GM23338 (cell line): ENCODE data around the gene OPN3. TPM values are rescaled to one million over a fixed set of nuclear protein-coding genes. Genes with fewer than 3 reads are reported as not detected.

Experiments
- ATAC-seq: fragments of 200-7000 bp; cut with Tn5 transposase; 3 replicates; pipeline ENCODE4 v1.9.1; 2020
- DNase-seq: peaks from one replicate; pipeline ENCODE4 v3.0.0-alpha.2; 2015; ENCODE audit warnings: low spot score
- H2AFZ ChIP-seq: fragments of 200-600 bp; sonication (generic); 2 replicates; pipeline ENCODE4 v1.8.0; 2016; ENCODE audit warnings: antibody characterized with exemption, mild to moderate bottlenecking, moderate library complexity
- H3F3A ChIP-seq: fragments of 200-600 bp; sonication (generic); replicated peaks from 2 replicates; pipeline ENCODE4 v1.8.0; 2017; ENCODE audit warnings: antibody characterized with exemption, mixed run types, low read depth
- H3K27ac ChIP-seq: fragments of 200-600 bp; sonication (generic); 2 replicates; pipeline ENCODE4 v1.6.1; 2016; ENCODE audit warnings: low read depth
- H3K27me3 ChIP-seq: fragments of 200-600 bp; sonication (generic); 2 replicates; pipeline ENCODE4 v1.8.0; 2016; ENCODE audit warnings: mild to moderate bottlenecking, mixed run types, moderate library complexity; ENCODE audit not compliant: insufficient read depth
- H3K36me3 ChIP-seq: fragments of 200-600 bp; sonication (generic); 2 replicates; pipeline ENCODE4 v1.8.0; 2016; ENCODE audit warnings: mild to moderate bottlenecking; ENCODE audit not compliant: insufficient read depth
- H3K4me1 ChIP-seq: fragments of 200-600 bp; sonication (generic); 2 replicates; pipeline ENCODE4 v1.8.0; 2016; ENCODE audit warnings: mild to moderate bottlenecking, moderate library complexity; ENCODE audit not compliant: insufficient read depth
- H3K4me2 ChIP-seq: fragments of 200-600 bp; sonication (generic); 2 replicates; pipeline ENCODE4 v1.7.1; 2017; ENCODE audit warnings: mixed run types
- H3K4me3 ChIP-seq: fragments of 200-600 bp; sonication (generic); 2 replicates; pipeline ENCODE4 v1.6.1; 2016; ENCODE audit warnings: mixed run types
- H3K79me2 ChIP-seq: fragments of 200-600 bp; sonication (generic); replicated peaks from 2 replicates; pipeline ENCODE4 v1.8.0; 2017; ENCODE audit warnings: mild to moderate bottlenecking; ENCODE audit not compliant: insufficient read depth
- H3K9me2 ChIP-seq: fragments of 200-600 bp; sonication (generic); 2 replicates; pipeline ENCODE4 v1.8.0; 2017; ENCODE audit not compliant: insufficient read depth
- H4K20me1 ChIP-seq: fragments of 200-600 bp; sonication (generic); replicated peaks from 2 replicates; pipeline ENCODE4 v1.8.0; 2017; ENCODE audit warnings: mild to moderate bottlenecking; ENCODE audit not compliant: insufficient read depth
- H3K27ac Mint-ChIP-seq: 2 replicates; pipeline ENCODE4 v1.8.0; 2020; ENCODE audit warnings: inconsistent platforms, mild to moderate bottlenecking, moderate library complexity, mixed read lengths
- H3K27me3 Mint-ChIP-seq: 3 replicates; pipeline ENCODE4 v1.8.0; 2022; ENCODE audit warnings: low read depth, mild to moderate bottlenecking, moderate library complexity, mixed read lengths, inconsistent platforms; ENCODE audit not compliant: insufficient read depth, poor library complexity
- H3K36me3 Mint-ChIP-seq: 3 replicates; pipeline ENCODE4 v1.8.0; 2021; ENCODE audit warnings: low read depth, mild to moderate bottlenecking, inconsistent platforms, moderate library complexity, mixed read lengths
- H3K4me1 Mint-ChIP-seq: 3 replicates; pipeline ENCODE4 v1.8.0; 2020; ENCODE audit warnings: mild to moderate bottlenecking, inconsistent platforms, mixed read lengths
- H3K4me3 Mint-ChIP-seq: 3 replicates; pipeline ENCODE4 v1.8.0; 2021; ENCODE audit warnings: moderate library complexity, mild to moderate bottlenecking, inconsistent platforms, mixed read lengths
- H3K9me3 Mint-ChIP-seq: 3 replicates; pipeline ENCODE4 v1.8.0; 2020; ENCODE audit warnings: moderate library complexity, mild to moderate bottlenecking, inconsistent platforms, mixed read lengths
- EZH2 ChIP-seq: fragments of 200-600 bp; sonication (generic); IDR thresholded peaks from one replicate; pipeline ENCODE4 v1.8.0; 2017; ENCODE audit warnings: antibody characterized with exemption, mild to moderate bottlenecking, low read depth; ENCODE audit not compliant: unreplicated experiment
- JUNB ChIP-seq: IDR thresholded peaks from one replicate; pipeline ENCODE4 v1.6.1; 2016; ENCODE audit warnings: antibody characterized with exemption; ENCODE audit not compliant: unreplicated experiment
- POLR2AphosphoS5 ChIP-seq: IDR thresholded peaks from 2 replicates; pipeline ENCODE4 v1.6.1; 2016; ENCODE audit warnings: antibody characterized with exemption, low read depth
- ZNF114 ChIP-seq: fragments of 250-450 bp; sonication (Bioruptor Pico); IDR thresholded peaks from 2 replicates; pipeline ENCODE4 v1.5.0; 2020; ENCODE audit warnings: mild to moderate bottlenecking, moderate library complexity
- ZNF462 ChIP-seq: fragments of 250-450 bp; sonication (Bioruptor Pico); IDR thresholded peaks from 2 replicates; pipeline ENCODE4 v1.5.0; 2020; ENCODE audit warnings: mild to moderate bottlenecking, moderate library complexity
- polyA plus RNA-seq: library from polyadenylated mRNA; unstranded; fragments of >200 nt; fragmentation: Nextera tagmentation; extraction: Ambion mirVana; gene quantifications from 2 replicates; pipeline ENCODE4 v1.2.1, GENCODE V29; 2016
- total RNA-seq: library from RNA; depleted of rRNA; stranded (reverse); fragments of >200 nt; shearing (Covaris generic); gene quantifications from 2 replicates; pipeline ENCODE4 v1.2.3, GENCODE V29; 2014
- TF ChIP-seq, protein P1 (sequence below), 2 experiments: fragments of 200-600 bp in 1 of 2; sonication (generic) in 1 of 2; conservative IDR thresholded peaks; 2 replicates each; pipeline versions ENCODE4 v1.5.1 to v1.6.1; 2016 to 2017; ENCODE audit warnings: antibody characterized with exemption in 2 of 2, low read depth in 2 of 2, mild to moderate bottlenecking in 2 of 2, moderate library complexity in 1 of 2
- TF ChIP-seq, protein P2 (sequence below): IDR thresholded peaks from one replicate; pipeline ENCODE4 v1.6.1; 2018; ENCODE audit warnings: antibody characterized with exemption; ENCODE audit not compliant: unreplicated experiment

Gene OPN3
- total and polyA plus RNA-seq, 2 experiments from 2014 or later, result 23.7 to 46.8 TPM

DNA sequence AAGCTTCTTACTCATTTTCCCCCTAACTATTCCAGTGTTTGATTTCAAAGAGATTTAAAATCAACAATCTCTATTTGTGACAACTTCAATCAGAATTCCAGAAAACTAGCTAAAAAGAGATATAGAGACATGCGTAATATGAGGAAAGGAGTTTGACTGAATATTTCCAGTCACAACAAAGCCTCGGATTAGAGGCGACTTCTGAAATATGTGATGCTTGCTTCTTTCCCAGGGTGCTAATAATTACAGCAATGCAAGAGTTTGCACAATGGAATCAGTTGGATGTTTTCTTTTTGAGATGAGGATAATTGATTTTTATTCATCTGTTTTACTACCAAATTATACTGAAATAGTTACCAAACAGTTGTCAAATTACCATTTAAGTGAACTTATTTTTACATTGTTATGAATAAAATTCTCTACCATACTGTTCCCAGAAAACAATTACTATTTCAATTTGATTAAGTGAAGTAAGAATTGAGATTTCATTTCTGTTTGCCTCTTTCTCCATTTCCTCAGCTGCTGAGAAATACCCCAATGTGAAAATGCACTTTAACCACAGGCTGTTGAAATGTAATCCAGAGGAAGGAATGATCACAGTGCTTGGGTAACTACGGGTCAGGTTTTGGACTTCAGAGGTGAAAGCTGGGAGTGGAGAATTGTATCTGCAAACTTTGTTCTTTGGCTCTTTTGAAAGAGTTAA lies 79.9 kb downstream of the OPN3 start:
- no peak overlapping the region for H3K27ac ChIP-seq
- DNase-seq, result no peak

GRCh38 chr1:241557551-241558193 lies 82.5 kb downstream of the OPN3 start:
- H3K27ac ChIP-seq, result no peak overlapping the region
- Mint-ChIP-seq H3K27me3 (no peaks in the 10 kb centered on the region), H3K27ac (no peak overlapping the region), H3K4me3 (no peak overlapping the region), H3K36me3 (no peaks in the 10 kb centered on the region), H3K4me1 (no peaks in the 10 kb centered on the region; the same call in 2 of the 3 replicates), H3K9me3 (no peaks in the 10 kb centered on the region)
- no peaks in the 10 kb centered on the region for H4K20me1 ChIP-seq
- no peaks in the 10 kb centered on the region for H3K36me3 ChIP-seq
- H3K27me3 ChIP-seq, result no peaks in the 10 kb centered on the region
- H3F3A ChIP-seq, result no peaks in the 10 kb centered on the region
- ATAC-seq, result no peak
- no peaks in the 10 kb centered on the region for H3K4me1 ChIP-seq
- H3K9me2 ChIP-seq, result no peaks in the 10 kb centered on the region
- H3K4me3 ChIP-seq, result no peak overlapping the region
- no peak for DNase-seq
- H2AFZ ChIP-seq, result no peak overlapping the region
- no peak overlapping the region for H3K4me2 ChIP-seq
- no peaks in the 10 kb centered on the region for H3K79me2 ChIP-seq
- TF ChIP-seq, protein P1, sequence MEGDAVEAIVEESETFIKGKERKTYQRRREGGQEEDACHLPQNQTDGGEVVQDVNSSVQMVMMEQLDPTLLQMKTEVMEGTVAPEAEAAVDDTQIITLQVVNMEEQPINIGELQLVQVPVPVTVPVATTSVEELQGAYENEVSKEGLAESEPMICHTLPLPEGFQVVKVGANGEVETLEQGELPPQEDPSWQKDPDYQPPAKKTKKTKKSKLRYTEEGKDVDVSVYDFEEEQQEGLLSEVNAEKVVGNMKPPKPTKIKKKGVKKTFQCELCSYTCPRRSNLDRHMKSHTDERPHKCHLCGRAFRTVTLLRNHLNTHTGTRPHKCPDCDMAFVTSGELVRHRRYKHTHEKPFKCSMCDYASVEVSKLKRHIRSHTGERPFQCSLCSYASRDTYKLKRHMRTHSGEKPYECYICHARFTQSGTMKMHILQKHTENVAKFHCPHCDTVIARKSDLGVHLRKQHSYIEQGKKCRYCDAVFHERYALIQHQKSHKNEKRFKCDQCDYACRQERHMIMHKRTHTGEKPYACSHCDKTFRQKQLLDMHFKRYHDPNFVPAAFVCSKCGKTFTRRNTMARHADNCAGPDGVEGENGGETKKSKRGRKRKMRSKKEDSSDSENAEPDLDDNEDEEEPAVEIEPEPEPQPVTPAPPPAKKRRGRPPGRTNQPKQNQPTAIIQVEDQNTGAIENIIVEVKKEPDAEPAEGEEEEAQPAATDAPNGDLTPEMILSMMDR (conservative IDR thresholded peaks at IDR 0.05; ENCODE audit: low read depth in 2 of 2), result no peak
- TF ChIP-seq ZNF462 (no peak), EZH2 (no peak), ZNF114 (CRISPR knock-in tag) (no peak), POLR2AphosphoS5 (no peak)

More for the DNA sequence above, 79.9 kb downstream of the OPN3 start:
- no peak for TF ChIP-seq JUNB
- no peak for TF ChIP-seq ZNF114 (CRISPR knock-in tag)
- TF ChIP-seq, protein P2, sequence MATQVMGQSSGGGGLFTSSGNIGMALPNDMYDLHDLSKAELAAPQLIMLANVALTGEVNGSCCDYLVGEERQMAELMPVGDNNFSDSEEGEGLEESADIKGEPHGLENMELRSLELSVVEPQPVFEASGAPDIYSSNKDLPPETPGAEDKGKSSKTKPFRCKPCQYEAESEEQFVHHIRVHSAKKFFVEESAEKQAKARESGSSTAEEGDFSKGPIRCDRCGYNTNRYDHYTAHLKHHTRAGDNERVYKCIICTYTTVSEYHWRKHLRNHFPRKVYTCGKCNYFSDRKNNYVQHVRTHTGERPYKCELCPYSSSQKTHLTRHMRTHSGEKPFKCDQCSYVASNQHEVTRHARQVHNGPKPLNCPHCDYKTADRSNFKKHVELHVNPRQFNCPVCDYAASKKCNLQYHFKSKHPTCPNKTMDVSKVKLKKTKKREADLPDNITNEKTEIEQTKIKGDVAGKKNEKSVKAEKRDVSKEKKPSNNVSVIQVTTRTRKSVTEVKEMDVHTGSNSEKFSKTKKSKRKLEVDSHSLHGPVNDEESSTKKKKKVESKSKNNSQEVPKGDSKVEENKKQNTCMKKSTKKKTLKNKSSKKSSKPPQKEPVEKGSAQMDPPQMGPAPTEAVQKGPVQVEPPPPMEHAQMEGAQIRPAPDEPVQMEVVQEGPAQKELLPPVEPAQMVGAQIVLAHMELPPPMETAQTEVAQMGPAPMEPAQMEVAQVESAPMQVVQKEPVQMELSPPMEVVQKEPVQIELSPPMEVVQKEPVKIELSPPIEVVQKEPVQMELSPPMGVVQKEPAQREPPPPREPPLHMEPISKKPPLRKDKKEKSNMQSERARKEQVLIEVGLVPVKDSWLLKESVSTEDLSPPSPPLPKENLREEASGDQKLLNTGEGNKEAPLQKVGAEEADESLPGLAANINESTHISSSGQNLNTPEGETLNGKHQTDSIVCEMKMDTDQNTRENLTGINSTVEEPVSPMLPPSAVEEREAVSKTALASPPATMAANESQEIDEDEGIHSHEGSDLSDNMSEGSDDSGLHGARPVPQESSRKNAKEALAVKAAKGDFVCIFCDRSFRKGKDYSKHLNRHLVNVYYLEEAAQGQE, result no peak
- Mint-ChIP-seq H3K27ac (no peak overlapping the region), H3K36me3 (no peaks in the 10 kb centered on the region), H3K27me3 (no peaks in the 10 kb centered on the region), H3K9me3 (no peaks in the 10 kb centered on the region), H3K4me3 (no peak overlapping the region), H3K4me1 (no peaks in the 10 kb centered on the region; the same call in 2 of the 3 replicates)
- Histone ChIP-seq H3K4me1 (no peaks in the 10 kb centered on the region), H3K9me2 (no peaks in the 10 kb centered on the region), H2AFZ (no peak overlapping the region), H3K36me3 (no peaks in the 10 kb centered on the region), H3K4me2 (no peak overlapping the region), H3F3A (no peaks in the 10 kb centered on the region), H4K20me1 (no peaks in the 10 kb centered on the region), H3K27me3 (no peaks in the 10 kb centered on the region), H3K79me2 (no peaks in the 10 kb centered on the region), H3K4me3 (no peak overlapping the region)
- no peak for ATAC-seq
